BJ (cell line): ENCODE data around the gene TAS2R60. TPM values are rescaled to one million over a fixed set of nuclear protein-coding genes. Genes with fewer than 3 reads are reported as not detected.

ENCODE experiments used
- CTCF ChIA-PET: fragments of 350-600 bp; formaldehyde crosslinking; extraction: SDS; loops from one replicate; lab custom pipeline; 2021; ENCODE audit warnings: antibody characterized with exemption, inconsistent platforms; lab: Yijun Ruan, JAX
- POLR2A ChIA-PET: fragments of 300-600 bp; sonication (Branson Sonifier 250); formaldehyde crosslinking; extraction: SDS; loops from one replicate; lab custom pipeline; 2021; ENCODE audit warnings: antibody characterized with exemption; lab: Charles Lee
- DNase-seq: peaks from one replicate; pipeline ENCODE4 v3.0.0-alpha.2; 2011; ENCODE audit warnings: low read depth
- H3K27me3 ChIP-seq: 2 replicates; pipeline ENCODE4 v1.6.0; 2011; ENCODE audit warnings: low read length; ENCODE audit not compliant: control insufficient read depth, insufficient read depth
- H3K36me3 ChIP-seq: 2 replicates; pipeline ENCODE4 v1.5.1; 2011; ENCODE audit warnings: low read length; ENCODE audit not compliant: control insufficient read depth, insufficient read depth
- H3K4me3 ChIP-seq: 2 replicates; pipeline ENCODE4 v1.5.1; 2011; ENCODE audit warnings: low read depth, mild to moderate bottlenecking, control low read depth, low read length
- CTCF ChIP-seq: IDR thresholded peaks from 2 replicates; pipeline ENCODE4 v1.5.1; 2011; ENCODE audit warnings: low read depth, mild to moderate bottlenecking, control low read depth, inconsistent platforms, low read length, moderate library complexity; ENCODE audit not compliant: insufficient read depth
- polyA plus RNA-seq: library from polyadenylated mRNA; depleted of rRNA; stranded (reverse); fragments of >200 nt; gene quantifications from 2 replicates; pipeline ENCODE4 v1.2.3, GENCODE V29; 2011

TAS2R60 gene
- polyA plus RNA-seq, 1 experiment = not detected

GRCh38 chr7:143396625-143397556 is 46.4 kb upstream of the TAS2R60 start:
- no peak for DNase-seq
- TF ChIP-seq CTCF = no peak
- H3K27me3 ChIP-seq = no peaks in the 10 kb centered on the region
- ChIA-PET POLR2A (interaction anchor here (1.0 kb wide), 1 partner anchor 11 kb away, joined by 4 read pairs; no protein-coding TSS in a partner anchor), CTCF (interaction anchor here (0.7 to 2.6 kb wide), 6 partner anchors 13 to 98 kb away, joined by 3 to 7 read pairs (median 4); no protein-coding TSS in a partner anchor)
- peaks cover 2% of the 10 kb centered on the region; the same call in 1 of the 2 replicates for H3K36me3 ChIP-seq
- H3K4me3 ChIP-seq = no peak overlapping the region

GRCh38 chr7:143397710-143398530 is 45.3 kb upstream of the TAS2R60 start:
- Histone ChIP-seq H3K27me3 (no peaks in the 10 kb centered on the region), H3K36me3 (peaks cover under 1% of the 10 kb centered on the region; the same call in 1 of the 2 replicates), H3K4me3 (no peak overlapping the region)
- POLR2A ChIA-PET = no interaction called here
- DNase-seq = no peak
- no peak for TF ChIP-seq CTCF
- CTCF ChIA-PET = interaction anchor here (1.5 kb wide), 1 partner anchor 18 kb away, joined by 4 read pairs; no protein-coding TSS in a partner anchor

GRCh38 chr7:143398616-143399015 is 44.6 kb upstream of the TAS2R60 start:
- CTCF ChIA-PET = interaction anchor here (1.5 kb wide), 1 partner anchor 17 kb away, joined by 4 read pairs; no protein-coding TSS in a partner anchor
- Histone ChIP-seq H3K36me3 (no peaks in the 10 kb centered on the region), H3K4me3 (no peak overlapping the region), H3K27me3 (no peaks in the 10 kb centered on the region)
- POLR2A ChIA-PET = no interaction called here
- no peak for TF ChIP-seq CTCF
- DNase-seq = no peak

GRCh38 chr7:143399151-143399550 is 44.1 kb upstream of the TAS2R60 start:
- Histone ChIP-seq H3K36me3 (no peaks in the 10 kb centered on the region), H3K4me3 (no peak overlapping the region), H3K27me3 (no peaks in the 10 kb centered on the region)
- no peak for TF ChIP-seq CTCF
- no peak for DNase-seq
- CTCF ChIA-PET = no interaction called here
- POLR2A ChIA-PET = no interaction called here
